Measurements from ENCODE around the gene LSM2.
A peak's percentile ranks its signal among the peaks of the same experiment; 100 is the strongest.
"Not testable (repeated sequence)": the region's sequence is repeated elsewhere in the genome, so short reads cannot be mapped to it uniquely, and the experiment has no call there.

LSM2 gene

GRCh38 chr6:31814677-31815024, 7.9 kb upstream of the LSM2 start:
- no peak overlapping the region for H2BK15ac ChIP-seq (ENCODE audit: low read length)
- no peak overlapping the region for H3K4ac ChIP-seq (ENCODE audit: low read length)
- peaks cover 0 to 2% of the 10 kb centered on the region in 2 donors for H3K36me3 ChIP-seq (replicated peaks in 1 of 2; ENCODE audit: control insufficient read depth in 2 of 2, insufficient read depth in 2 of 2, low read length in 2 of 2)
- no peak overlapping the region for H3K9ac ChIP-seq (ENCODE audit: low read depth, low read length, poor library complexity)
- peaks cover 2 to 6% of the 10 kb centered on the region in 2 donors for H3K9me3 ChIP-seq (replicated peaks in 1 of 2; ENCODE audit: control insufficient read depth in 2 of 2, insufficient read depth in 1 of 2, low read depth in 1 of 2, low read length in 2 of 2)
- H2AFZ ChIP-seq (ENCODE audit: low read length) = peak overlapping the region; percentile 75
- H4K8ac ChIP-seq (ENCODE audit: low read depth, low read length) = no peak overlapping the region
- H3K23ac ChIP-seq (ENCODE audit: low read depth, low read length, poor library complexity) = peak overlapping the region; percentile 100
- peaks cover 0 to 6% of the 10 kb centered on the region in 2 donors for H3K4me1 ChIP-seq (ENCODE audit: control insufficient read depth in 2 of 2, insufficient read depth in 1 of 2, low read depth in 1 of 2, low read length in 2 of 2)
- H3K4me3 ChIP-seq (ENCODE audit: low read length in 2 of 2) = peak overlapping the region in 1 of 2 donors; percentile 53
- H2BK12ac ChIP-seq (ENCODE audit: low read length) = no peak overlapping the region
- no CpG with 5 or more reads among the region's 13 CpGs for WGBS, 2 donors (ENCODE audit: extremely low coverage in 2 of 2, insufficient read length in 2 of 2, insufficient replicate concordance in 1 of 2)
- DNase-seq (ENCODE audit: low spot score) = peak; percentile 91
- peak overlapping the region; percentile 97 for H3K18ac ChIP-seq (ENCODE audit: low read length)
- H3K79me1 ChIP-seq (ENCODE audit: low read depth, low read length) = peaks cover 1% of the 10 kb centered on the region
- H3K27me3 ChIP-seq (ENCODE audit: control insufficient read depth in 3 of 3, insufficient read depth in 3 of 3, low read depth in 1 of 3, low read length in 3 of 3) = no peaks in the 10 kb centered on the region
- peak overlapping the region; percentile 69 for H3K4me2 ChIP-seq (ENCODE audit: insufficient read depth, low read length, poor library complexity, severe bottlenecking)
- no peak overlapping the region for H3K14ac ChIP-seq (ENCODE audit: low read length)
- peak overlapping the region; percentile 72 for H2BK120ac ChIP-seq (ENCODE audit: low read depth, low read length)
- H3K27ac ChIP-seq (replicated peaks; ENCODE audit: low read length) = peak overlapping the region; percentile 99
- H2BK5ac ChIP-seq (ENCODE audit: low read length) = no peak overlapping the region
- peak overlapping the region; percentile 81 for H2AK5ac ChIP-seq (ENCODE audit: low read depth, low read length)
- H4K91ac ChIP-seq (ENCODE audit: low read depth, low read length, poor library complexity) = no peak overlapping the region

- Histone ChIP-seq H3K27me3 (ENCODE audit: control insufficient read depth in 3 of 3, insufficient read depth in 3 of 3, low read depth in 1 of 3, low read length in 3 of 3) (no peaks in the 10 kb centered on the region), H3K18ac (ENCODE audit: low read length) (no peak overlapping the region), H2BK5ac (ENCODE audit: low read length) (no peak overlapping the region), H3K79me1 (ENCODE audit: low read depth, low read length) (no peaks in the 10 kb centered on the region), H3K27ac (replicated peaks; ENCODE audit: low read length) (peak overlapping the region; percentile 81), H3K4me1 (ENCODE audit: control insufficient read depth in 2 of 2, insufficient read depth in 1 of 2, low read depth in 1 of 2, low read length in 2 of 2) (peaks cover 0 to 6% of the 10 kb centered on the region in 2 donors), H3K4me2 (ENCODE audit: insufficient read depth, low read length, poor library complexity, severe bottlenecking) (no peak overlapping the region), H2BK120ac (ENCODE audit: low read depth, low read length) (no peak overlapping the region), H3K4ac (ENCODE audit: low read length) (no peak overlapping the region), H4K91ac (ENCODE audit: low read depth, low read length, poor library complexity) (no peak overlapping the region), H3K36me3 (replicated peaks in 1 of 2; ENCODE audit: control insufficient read depth in 2 of 2, insufficient read depth in 2 of 2, low read length in 2 of 2) (no peaks in the 10 kb centered on the region), H2AK5ac (ENCODE audit: low read depth, low read length) (no peak overlapping the region), H3K9me3 (replicated peaks in 1 of 2; ENCODE audit: control insufficient read depth in 2 of 2, insufficient read depth in 1 of 2, low read depth in 1 of 2, low read length in 2 of 2) (peaks cover 1 to 6% of the 10 kb centered on the region in 2 donors), H3K9ac (ENCODE audit: low read depth, low read length, poor library complexity) (no peak overlapping the region), H3K23ac (ENCODE audit: low read depth, low read length, poor library complexity) (no peak overlapping the region), H2BK15ac (ENCODE audit: low read length) (no peak overlapping the region), H2BK12ac (ENCODE audit: low read length) (no peak overlapping the region), H3K4me3 (ENCODE audit: low read length in 2 of 2) (no peak overlapping the region), H4K8ac (ENCODE audit: low read depth, low read length) (no peak overlapping the region), H2AFZ (ENCODE audit: low read length) (no peak overlapping the region), H3K14ac (ENCODE audit: low read length) (no peak overlapping the region)
- no CpG with 5 or more reads among the region's 7 CpGs for WGBS, 2 donors (ENCODE audit: extremely low coverage in 2 of 2, insufficient read length in 2 of 2, insufficient replicate concordance in 1 of 2)
- DNase-seq (ENCODE audit: low spot score) = no peak
Measured at GRCh38 chr6:31813465-31813849, 6.7 kb upstream of the LSM2 start.

- H3K18ac ChIP-seq (ENCODE audit: low read length) = no peak overlapping the region
- H3K27ac ChIP-seq (replicated peaks; ENCODE audit: low read length) = no peak overlapping the region
- no peaks in the 10 kb centered on the region for H3K79me1 ChIP-seq (ENCODE audit: low read depth, low read length)
- H3K23ac ChIP-seq (ENCODE audit: low read depth, low read length, poor library complexity) = no peak overlapping the region
- no peak for DNase-seq (ENCODE audit: low spot score)
- H3K4me2 ChIP-seq (ENCODE audit: insufficient read depth, low read length, poor library complexity, severe bottlenecking) = no peak overlapping the region
- WGBS, 2 donors (ENCODE audit: extremely low coverage in 2 of 2, insufficient read length in 2 of 2, insufficient replicate concordance in 1 of 2) = no CpG with 5 or more reads among the region's 12 CpGs
- peak overlapping the region; percentile 66 for H2BK12ac ChIP-seq (ENCODE audit: low read length)
- no peak overlapping the region for H3K4ac ChIP-seq (ENCODE audit: low read length)
- peak overlapping the region; percentile 57 for H2AK5ac ChIP-seq (ENCODE audit: low read depth, low read length)
- no peak overlapping the region for H3K14ac ChIP-seq (ENCODE audit: low read length)
- peaks cover 0 to 6% of the 10 kb centered on the region in 2 donors for H3K9me3 ChIP-seq (replicated peaks in 1 of 2; ENCODE audit: control insufficient read depth in 2 of 2, insufficient read depth in 1 of 2, low read depth in 1 of 2, low read length in 2 of 2)
- H4K91ac ChIP-seq (ENCODE audit: low read depth, low read length, poor library complexity) = no peak overlapping the region
- H3K27me3 ChIP-seq (ENCODE audit: control insufficient read depth in 3 of 3, insufficient read depth in 3 of 3, low read depth in 1 of 3, low read length in 3 of 3) = no peaks in the 10 kb centered on the region
- H3K9ac ChIP-seq (ENCODE audit: low read depth, low read length, poor library complexity) = no peak overlapping the region
- H4K8ac ChIP-seq (ENCODE audit: low read depth, low read length) = no peak overlapping the region
- H3K36me3 ChIP-seq (replicated peaks in 1 of 2; ENCODE audit: control insufficient read depth in 2 of 2, insufficient read depth in 2 of 2, low read length in 2 of 2) = no peaks in the 10 kb centered on the region
- H3K4me1 ChIP-seq (ENCODE audit: control insufficient read depth in 2 of 2, insufficient read depth in 1 of 2, low read depth in 1 of 2, low read length in 2 of 2) = peaks cover 0 to 5% of the 10 kb centered on the region in 2 donors
- no peak overlapping the region for H2AFZ ChIP-seq (ENCODE audit: low read length)
- H2BK5ac ChIP-seq (ENCODE audit: low read length) = no peak overlapping the region
- H2BK15ac ChIP-seq (ENCODE audit: low read length) = peak overlapping the region; percentile 46
- H3K4me3 ChIP-seq (ENCODE audit: low read length in 2 of 2) = no peak overlapping the region
- H2BK120ac ChIP-seq (ENCODE audit: low read depth, low read length) = no peak overlapping the region
Measured at GRCh38 chr6:31811645-31812044, 4.9 kb upstream of the LSM2 start.

- not testable (repeated sequence) for H4K8ac ChIP-seq (ENCODE audit: low read depth, low read length); H2BK15ac ChIP-seq (ENCODE audit: low read length); H3K23ac ChIP-seq (ENCODE audit: low read depth, low read length, poor library complexity); H4K91ac ChIP-seq (ENCODE audit: low read depth, low read length, poor library complexity); H3K4me1 ChIP-seq (ENCODE audit: control insufficient read depth in 2 of 2, insufficient read depth in 1 of 2, low read depth in 1 of 2, low read length in 2 of 2); H3K27me3 ChIP-seq (ENCODE audit: control insufficient read depth in 3 of 3, insufficient read depth in 3 of 3, low read depth in 1 of 3, low read length in 3 of 3); H3K79me1 ChIP-seq (ENCODE audit: low read depth, low read length); H3K4me2 ChIP-seq (ENCODE audit: insufficient read depth, low read length, poor library complexity, severe bottlenecking); H3K9ac ChIP-seq (ENCODE audit: low read depth, low read length, poor library complexity); H2AFZ ChIP-seq (ENCODE audit: low read length); H3K14ac ChIP-seq (ENCODE audit: low read length); H2BK5ac ChIP-seq (ENCODE audit: low read length); H3K9me3 ChIP-seq (replicated peaks in 1 of 2; ENCODE audit: control insufficient read depth in 2 of 2, insufficient read depth in 1 of 2, low read depth in 1 of 2, low read length in 2 of 2); H3K4me3 ChIP-seq (ENCODE audit: low read length in 2 of 2); H2BK12ac ChIP-seq (ENCODE audit: low read length); H2BK120ac ChIP-seq (ENCODE audit: low read depth, low read length); DNase-seq (ENCODE audit: low spot score); H3K27ac ChIP-seq (replicated peaks; ENCODE audit: low read length); H3K18ac ChIP-seq (ENCODE audit: low read length); H2AK5ac ChIP-seq (ENCODE audit: low read depth, low read length); H3K4ac ChIP-seq (ENCODE audit: low read length)
- WGBS, 2 donors (ENCODE audit: extremely low coverage in 2 of 2, insufficient read length in 2 of 2, insufficient replicate concordance in 1 of 2) = no CpG with 5 or more reads among the region's 10 CpGs
- H3K36me3 ChIP-seq (replicated peaks in 1 of 2; ENCODE audit: control insufficient read depth in 2 of 2, insufficient read depth in 2 of 2, low read length in 2 of 2) = peaks cover 0 to 17% of the 10 kb centered on the region in 2 donors
Measured at GRCh38 chr6:31808599-31808998, 1.8 kb upstream of the LSM2 start.
